GF-D8 (cell line): ENCODE results near the gene ORM1.
"Not testable (repeated sequence)": the region's sequence is repeated elsewhere in the genome, so short reads cannot be mapped to it uniquely, and the experiment has no call there.

Experiments used
- DNase-seq: peaks from one replicate; lab custom pipeline; 2025; lab: John Stamatoyannopoulos, UW

The ORM1 gene

GRCh38 chr9:114325684-114326254 is 2.9 kb downstream of the ORM1 start:
- DNase-seq = not testable (repeated sequence)

DNA sequence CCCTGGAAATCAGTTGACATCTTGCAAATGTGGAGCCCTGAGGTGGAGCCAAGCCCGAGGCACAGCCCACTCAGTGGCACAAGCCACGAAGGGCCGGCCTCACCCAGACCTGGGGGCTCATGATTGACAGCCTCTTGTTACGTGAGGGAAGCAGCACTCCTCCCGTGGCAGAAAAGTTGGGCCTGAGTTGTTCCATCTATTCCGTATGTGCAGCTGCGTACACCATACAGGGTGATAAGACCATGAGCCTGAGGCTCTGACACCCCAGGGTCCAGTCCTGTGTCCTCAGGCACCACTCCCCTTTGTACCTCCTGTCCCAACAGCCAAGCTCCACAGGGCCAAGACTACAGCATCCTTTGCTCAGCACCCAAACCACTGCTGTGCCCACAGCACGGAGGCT is 4.9 kb downstream of the ORM1 start:
- DNase-seq = no peak

DNA sequence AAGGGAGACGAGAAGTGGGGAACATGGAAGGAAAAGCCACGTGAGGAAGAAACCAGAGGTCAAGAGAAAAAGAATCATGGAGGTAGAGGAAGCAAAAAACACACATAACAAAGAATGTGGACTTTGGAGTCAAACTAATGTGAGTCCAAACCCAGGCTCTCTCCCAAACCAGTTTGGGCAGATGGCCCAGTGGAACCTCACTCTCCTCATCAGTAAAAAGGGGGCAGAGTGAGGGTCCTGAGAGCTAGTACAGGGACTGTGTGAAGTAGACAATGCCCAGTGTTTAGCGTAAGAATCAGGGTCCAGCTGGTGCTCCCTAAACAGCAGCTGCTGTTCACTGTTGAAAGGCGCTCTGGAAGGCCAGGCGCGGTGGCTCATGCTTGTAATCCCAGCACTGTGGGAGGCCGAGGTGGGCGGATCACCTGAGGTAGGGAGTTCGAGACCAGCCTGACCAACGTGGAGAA is 5.5 kb downstream of the ORM1 start:
- DNase-seq = not testable (repeated sequence)

GRCh38 chr9:114328937-114329624 is 6.2 kb downstream of the ORM1 start:
- not testable (repeated sequence) for DNase-seq

DNA sequence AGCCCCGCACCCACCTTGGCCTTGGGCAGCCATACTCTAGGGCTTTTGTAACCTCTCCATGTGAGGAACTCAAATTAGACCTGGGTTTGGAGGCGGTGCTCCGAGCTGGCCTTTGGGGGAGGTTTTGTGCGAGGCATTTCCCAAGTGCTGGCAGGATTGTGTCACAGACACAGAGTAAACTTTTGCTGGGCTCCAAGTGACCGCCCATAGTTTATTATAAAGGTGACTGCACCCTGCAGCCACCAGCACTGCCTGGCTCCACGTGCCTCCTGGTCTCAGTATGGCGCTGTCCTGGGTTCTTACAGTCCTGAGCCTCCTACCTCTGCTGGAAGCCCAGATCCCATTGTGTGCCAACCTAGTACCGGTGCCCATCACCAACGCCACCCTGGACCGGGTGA is 6.7 kb downstream of the ORM1 start, which contains the start of gene ORM2:
Gene ORM2, plus strand, starts transcription at position 245 of the 398 bp plus-strand sequence. Its CDS starts 36 bp downstream, at position 281.
- not testable (repeated sequence) for DNase-seq

DNA sequence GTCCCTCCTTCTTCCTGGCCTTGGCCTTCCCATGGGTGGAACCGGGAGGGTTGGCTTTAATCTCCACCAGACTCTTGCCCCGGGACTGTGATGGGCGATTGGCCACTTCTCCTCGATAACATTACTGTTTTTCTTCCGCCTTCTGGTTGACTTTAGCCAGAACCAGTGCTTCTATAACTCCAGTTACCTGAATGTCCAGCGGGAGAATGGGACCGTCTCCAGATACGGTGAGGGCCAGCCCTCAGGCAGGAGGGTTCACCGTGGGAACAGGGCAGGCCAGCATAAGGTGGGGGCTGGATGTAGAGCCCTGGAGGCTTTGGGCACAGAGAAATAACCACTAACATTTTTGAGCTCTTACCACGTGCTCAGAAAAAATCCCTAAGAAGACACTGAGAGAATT is 7.7 kb downstream of the ORM1 start:
- no peak for DNase-seq

GRCh38 chr9:114331229-114332195 is 8.6 kb downstream of the ORM1 start:
- not testable (repeated sequence) for DNase-seq

DNA sequence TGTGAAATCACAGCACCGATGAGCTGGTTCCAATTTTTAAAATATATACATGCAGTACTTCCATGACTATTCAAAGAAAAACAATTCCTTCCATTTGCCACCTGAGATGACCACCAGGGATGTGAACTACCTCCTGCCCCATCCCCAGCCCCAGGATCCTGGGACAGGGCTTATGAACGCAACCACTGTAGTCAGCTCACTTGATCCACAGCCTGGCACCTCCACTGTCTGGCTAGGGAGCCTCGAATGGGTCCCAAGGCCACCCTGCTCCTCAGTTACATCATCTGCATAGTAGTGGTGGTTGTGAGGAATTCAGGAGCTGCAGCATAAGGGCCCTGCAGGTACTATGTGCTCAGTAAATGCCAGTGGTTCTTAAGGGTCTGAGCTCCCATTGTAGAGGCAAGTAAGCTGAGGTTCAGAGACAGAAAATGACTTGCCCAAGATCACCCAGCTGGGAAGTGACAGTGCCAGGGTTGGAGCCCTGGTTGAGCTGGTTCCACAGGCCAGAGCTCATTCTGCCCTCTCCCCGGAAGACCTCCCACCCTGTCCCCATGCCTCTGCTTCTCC is 9.7 kb downstream of the ORM1 start:
- not testable (repeated sequence) for DNase-seq

GRCh38 chr9:114333718-114334117 is 10.8 kb downstream of the ORM1 start:
- not testable (repeated sequence) for DNase-seq

GRCh38 chr9:114334490-114334889 is 11.6 kb downstream of the ORM1 start:
- no peak for DNase-seq

- no peak for DNase-seq
These were observed 12.8 kb downstream of the ORM1 start for GRCh38 chr9:114335745-114336144.

GRCh38 chr9:114336157-114336556 is 13.3 kb downstream of the ORM1 start:
- DNase-seq = no peak

- DNase-seq = no peak
These were observed 13.9 kb downstream of the ORM1 start for GRCh38 chr9:114336699-114337395.

DNA sequence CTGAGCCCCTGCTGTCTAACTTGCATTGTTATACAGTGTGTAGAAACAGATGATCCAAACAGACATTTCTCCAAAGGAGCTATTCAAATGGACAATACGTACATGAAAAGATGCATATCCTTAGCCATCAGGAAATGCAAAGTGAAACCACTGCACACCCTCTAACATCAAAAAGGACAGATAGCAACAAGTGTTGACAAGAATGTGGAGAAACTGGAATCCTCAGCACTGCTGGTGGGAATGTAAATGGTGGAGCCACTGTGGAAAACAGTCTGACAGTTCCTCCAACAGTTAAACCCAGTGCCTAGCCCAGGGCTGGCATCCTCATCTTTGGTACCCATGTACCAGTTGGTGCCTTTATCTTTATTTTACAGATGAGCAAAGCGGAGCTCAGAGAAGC is 15.3 kb downstream of the ORM1 start:
- DNase-seq = no peak

GRCh38 chr9:114339130-114339908 is 16.4 kb downstream of the ORM1 start:
- no peak for DNase-seq

DNA sequence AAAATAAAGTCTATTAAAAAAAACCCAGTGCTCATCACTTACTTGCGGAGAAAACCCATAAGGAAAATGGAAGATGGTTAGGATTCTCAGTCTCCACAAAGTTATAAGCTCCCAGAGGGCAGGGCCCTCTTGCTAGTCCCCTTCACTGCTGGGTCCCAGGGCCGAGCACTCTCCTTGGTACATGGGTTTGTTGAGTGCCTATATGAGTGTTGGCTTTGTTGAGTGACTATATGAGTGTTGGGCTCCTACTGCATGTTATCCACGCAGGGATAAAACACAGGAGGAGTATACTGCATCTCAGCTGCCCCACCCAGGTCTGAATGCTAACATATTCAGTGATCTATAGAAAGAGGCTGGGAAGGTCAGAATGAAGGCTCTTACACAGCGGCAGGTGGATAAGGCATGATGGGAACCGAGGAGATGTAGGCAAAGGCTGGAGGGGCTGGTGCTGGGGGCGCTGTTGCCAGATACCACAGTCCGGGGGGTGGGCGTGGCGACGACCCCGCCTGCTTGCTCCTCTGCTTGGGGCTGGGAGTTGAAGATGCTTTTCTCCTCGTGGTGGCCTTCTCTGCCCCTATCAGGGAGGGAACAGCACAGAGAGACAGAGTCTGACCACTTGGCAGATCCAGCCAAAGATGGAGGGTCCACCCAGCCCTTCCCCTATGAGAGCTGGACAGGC is 18.4 kb downstream of the ORM1 start:
- no peak for DNase-seq

DNA sequence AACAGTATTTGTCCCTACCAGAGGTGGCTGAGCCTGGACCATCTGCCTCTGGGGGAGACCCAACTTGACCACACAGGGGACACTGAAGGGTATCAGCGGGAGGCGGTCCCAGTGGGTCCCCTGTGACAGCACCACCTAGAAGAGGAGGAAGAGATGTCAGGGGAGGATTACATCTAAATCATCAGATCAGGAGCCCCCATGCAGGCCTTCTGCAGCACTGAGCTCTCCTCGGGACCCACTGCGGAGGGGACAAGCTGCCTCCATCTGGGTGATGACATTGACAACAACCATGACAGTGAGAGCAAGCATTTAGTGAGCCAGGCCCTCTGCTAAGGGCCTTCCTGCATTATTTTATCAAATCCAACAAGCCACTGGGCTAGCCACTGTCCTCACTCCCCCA is 19.1 kb downstream of the ORM1 start:
- DNase-seq = no peak

DNA sequence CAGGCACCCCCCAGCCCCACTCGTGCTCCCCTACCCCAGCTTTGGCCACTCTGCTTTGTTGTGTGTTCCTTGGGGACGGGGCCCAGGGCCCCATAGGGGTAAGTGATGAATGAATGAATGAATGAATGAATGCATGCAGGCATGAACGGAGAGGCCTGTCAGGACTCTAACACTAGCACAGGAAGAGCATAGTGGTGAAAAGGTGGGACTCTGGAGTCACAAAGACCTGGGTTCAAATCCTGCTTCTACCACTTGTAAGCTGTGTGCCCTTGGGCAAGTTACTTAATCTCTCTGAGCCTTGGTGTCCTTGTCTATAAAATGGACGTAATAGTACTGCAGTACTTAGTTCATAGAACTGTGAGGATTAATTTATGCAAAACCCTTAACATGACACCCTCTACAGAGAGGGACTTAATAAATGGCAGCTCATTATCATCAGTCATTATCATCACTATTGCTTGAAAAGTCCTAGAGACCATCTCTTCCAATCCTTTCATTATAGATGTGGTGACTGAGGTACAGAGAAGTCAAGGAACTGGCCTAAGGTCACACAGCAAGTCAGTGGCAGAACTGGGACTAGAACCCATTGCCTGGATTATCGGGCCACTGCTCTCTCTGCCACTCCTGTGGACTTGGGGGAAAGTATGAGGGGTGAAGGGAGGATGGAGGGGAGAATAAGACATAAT is 20.0 kb downstream of the ORM1 start:
- no peak for DNase-seq

DNA sequence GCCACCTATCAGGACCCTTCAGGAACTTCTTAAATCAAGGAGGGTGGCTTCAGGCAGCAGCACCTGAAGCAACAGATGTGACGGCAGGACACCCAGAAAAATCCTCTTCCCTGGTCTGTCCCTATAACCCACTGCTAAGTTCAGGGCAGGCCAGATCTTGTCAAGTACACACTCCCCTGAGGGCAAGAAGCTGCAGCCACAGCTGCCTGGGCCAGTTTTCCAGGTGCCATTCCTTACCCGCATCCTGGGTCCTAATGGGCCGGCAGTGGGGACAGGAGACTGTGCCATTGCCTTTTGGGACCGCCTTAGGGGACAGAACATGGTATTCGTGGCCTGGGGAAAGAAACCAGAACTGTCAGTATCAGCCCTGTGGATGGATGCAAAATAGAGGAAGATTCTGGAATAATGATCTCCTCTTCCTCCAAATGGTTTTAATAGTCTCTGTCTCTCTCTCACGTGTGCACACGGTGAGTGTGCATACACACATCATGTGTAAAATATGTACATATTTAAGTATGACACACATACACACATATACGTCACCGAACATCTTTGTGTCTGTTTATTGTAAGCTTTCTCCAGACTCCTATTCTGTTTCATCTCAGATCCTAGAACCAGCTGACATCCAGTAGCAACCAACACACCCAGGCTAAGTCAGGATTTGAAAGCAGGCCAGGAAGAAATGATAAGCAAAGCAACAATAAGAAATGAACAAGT is 20.7 kb downstream of the ORM1 start:
- DNase-seq = no peak
